ENCODE data around the gene ARAP1.

DNA sequence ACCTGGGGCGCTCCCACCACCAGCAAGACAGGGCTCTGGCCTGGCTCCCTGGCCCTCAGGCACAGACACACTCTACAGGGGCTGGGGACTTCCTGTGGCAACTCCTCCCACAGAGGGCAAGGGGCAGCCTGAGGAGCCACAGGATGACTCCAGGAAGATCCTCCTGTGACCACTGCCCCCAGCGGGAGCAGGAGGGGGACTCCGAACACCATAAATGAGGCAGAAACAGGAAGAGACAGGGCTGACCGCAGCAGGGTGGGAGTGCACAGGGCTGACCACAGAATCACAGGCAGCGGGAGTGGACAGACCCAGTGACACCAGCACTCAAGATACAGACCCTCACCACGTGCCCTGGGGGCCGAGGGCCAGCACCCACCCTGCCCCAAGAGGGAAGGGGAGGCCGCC lies 10.8 kb downstream of the ARAP1 start:
- TF ChIP-seq, protein P1, sequence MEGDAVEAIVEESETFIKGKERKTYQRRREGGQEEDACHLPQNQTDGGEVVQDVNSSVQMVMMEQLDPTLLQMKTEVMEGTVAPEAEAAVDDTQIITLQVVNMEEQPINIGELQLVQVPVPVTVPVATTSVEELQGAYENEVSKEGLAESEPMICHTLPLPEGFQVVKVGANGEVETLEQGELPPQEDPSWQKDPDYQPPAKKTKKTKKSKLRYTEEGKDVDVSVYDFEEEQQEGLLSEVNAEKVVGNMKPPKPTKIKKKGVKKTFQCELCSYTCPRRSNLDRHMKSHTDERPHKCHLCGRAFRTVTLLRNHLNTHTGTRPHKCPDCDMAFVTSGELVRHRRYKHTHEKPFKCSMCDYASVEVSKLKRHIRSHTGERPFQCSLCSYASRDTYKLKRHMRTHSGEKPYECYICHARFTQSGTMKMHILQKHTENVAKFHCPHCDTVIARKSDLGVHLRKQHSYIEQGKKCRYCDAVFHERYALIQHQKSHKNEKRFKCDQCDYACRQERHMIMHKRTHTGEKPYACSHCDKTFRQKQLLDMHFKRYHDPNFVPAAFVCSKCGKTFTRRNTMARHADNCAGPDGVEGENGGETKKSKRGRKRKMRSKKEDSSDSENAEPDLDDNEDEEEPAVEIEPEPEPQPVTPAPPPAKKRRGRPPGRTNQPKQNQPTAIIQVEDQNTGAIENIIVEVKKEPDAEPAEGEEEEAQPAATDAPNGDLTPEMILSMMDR (IDR thresholded peaks at IDR 0.05): no peak
- TF ChIP-seq POLR2A (IDR thresholded peaks at IDR 0.05): peak; percentile 12
